Measurements from ENCODE around the gene PTGDR2.

DNA sequence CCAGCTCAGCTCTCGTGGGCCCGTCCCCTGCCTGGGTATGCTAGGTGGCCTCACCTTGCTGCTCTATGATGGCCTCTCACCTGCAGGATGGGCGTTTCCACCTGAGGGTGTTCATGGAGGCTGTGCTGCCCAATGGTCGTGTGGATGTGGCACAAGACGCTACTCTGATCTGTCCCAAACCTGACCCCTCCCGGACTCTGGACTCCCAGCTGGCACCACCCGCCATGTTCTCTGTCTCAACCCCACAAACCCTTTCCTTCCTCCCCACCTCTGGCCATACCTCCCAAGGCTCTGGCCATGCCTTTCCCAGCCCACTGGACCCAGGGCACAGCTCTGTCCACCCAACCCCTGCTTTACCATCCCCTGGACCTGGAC is 13.7 kb upstream of the PTGDR2 start:
- TF ChIP-seq MYC (IDR thresholded peaks at IDR 0.05; ENCODE audit: borderline replicate concordance, low read length) (no peak), CTCF (IDR thresholded peaks at IDR 0.05) (no peak)
